Islet precursor cell (in vitro differentiated cells): ENCODE data around the gene RUNX3.
A peak's percentile ranks its signal among the peaks of the same experiment; 100 is the strongest.

Experiments
- DNase-seq: peaks from one replicate; pipeline ENCODE4 v3.0.0-alpha.2; 2018

Gene RUNX3

GRCh38 chr1:24928689-24929397 lies 1.2 kb downstream of the RUNX3 start:
- peak; percentile 73 for DNase-seq

- no peak for DNase-seq
Measured at GRCh38 chr1:24927988-24928688, 1.9 kb downstream of the RUNX3 start.

GRCh38 chr1:24927473-24927872 lies 2.6 kb downstream of the RUNX3 start:
- no peak for DNase-seq

GRCh38 chr1:24926563-24927249 lies 3.4 kb downstream of the RUNX3 start:
- no peak for DNase-seq

GRCh38 chr1:24925963-24926362 lies 4.1 kb downstream of the RUNX3 start:
- no peak for DNase-seq

GRCh38 chr1:24925082-24925779 lies 4.8 kb downstream of the RUNX3 start:
- no peak for DNase-seq

GRCh38 chr1:24923485-24924113 lies 6.5 kb downstream of the RUNX3 start:
- DNase-seq: no peak

GRCh38 chr1:24921938-24922662 lies 8.0 kb downstream of the RUNX3 start:
- DNase-seq: no peak

GRCh38 chr1:24921412-24921811 lies 8.7 kb downstream of the RUNX3 start:
- no peak for DNase-seq

GRCh38 chr1:24920533-24920925 lies 9.5 kb downstream of the RUNX3 start:
- DNase-seq: no peak

- DNase-seq: no peak
Measured at GRCh38 chr1:24919791-24920532, 10.1 kb downstream of the RUNX3 start.

GRCh38 chr1:24918995-24919605 lies 11.0 kb downstream of the RUNX3 start:
- no peak for DNase-seq

GRCh38 chr1:24918370-24918769 lies 11.7 kb downstream of the RUNX3 start:
- DNase-seq: no peak

GRCh38 chr1:24917327-24918074 lies 12.6 kb downstream of the RUNX3 start:
- DNase-seq: no peak

- DNase-seq: no peak
Measured at GRCh38 chr1:24915816-24916602, 14.1 kb downstream of the RUNX3 start.

- no peak for DNase-seq
Measured at GRCh38 chr1:24914226-24915069, 15.6 kb downstream of the RUNX3 start.

GRCh38 chr1:24913616-24914225 lies 16.4 kb downstream of the RUNX3 start:
- DNase-seq: no peak

- DNase-seq: no peak
Measured at GRCh38 chr1:24913274-24913604, 16.8 kb downstream of the RUNX3 start.
